ENCODE results near the gene SLC4A2. TPM values are rescaled to one million over a fixed set of nuclear protein-coding genes. Genes with fewer than 3 reads are reported as not detected.

Gene SLC4A2
- total and polyA plus RNA-seq, 3 experiments from 2014 or later: 25.5 to 121 (median 119) TPM

DNA sequence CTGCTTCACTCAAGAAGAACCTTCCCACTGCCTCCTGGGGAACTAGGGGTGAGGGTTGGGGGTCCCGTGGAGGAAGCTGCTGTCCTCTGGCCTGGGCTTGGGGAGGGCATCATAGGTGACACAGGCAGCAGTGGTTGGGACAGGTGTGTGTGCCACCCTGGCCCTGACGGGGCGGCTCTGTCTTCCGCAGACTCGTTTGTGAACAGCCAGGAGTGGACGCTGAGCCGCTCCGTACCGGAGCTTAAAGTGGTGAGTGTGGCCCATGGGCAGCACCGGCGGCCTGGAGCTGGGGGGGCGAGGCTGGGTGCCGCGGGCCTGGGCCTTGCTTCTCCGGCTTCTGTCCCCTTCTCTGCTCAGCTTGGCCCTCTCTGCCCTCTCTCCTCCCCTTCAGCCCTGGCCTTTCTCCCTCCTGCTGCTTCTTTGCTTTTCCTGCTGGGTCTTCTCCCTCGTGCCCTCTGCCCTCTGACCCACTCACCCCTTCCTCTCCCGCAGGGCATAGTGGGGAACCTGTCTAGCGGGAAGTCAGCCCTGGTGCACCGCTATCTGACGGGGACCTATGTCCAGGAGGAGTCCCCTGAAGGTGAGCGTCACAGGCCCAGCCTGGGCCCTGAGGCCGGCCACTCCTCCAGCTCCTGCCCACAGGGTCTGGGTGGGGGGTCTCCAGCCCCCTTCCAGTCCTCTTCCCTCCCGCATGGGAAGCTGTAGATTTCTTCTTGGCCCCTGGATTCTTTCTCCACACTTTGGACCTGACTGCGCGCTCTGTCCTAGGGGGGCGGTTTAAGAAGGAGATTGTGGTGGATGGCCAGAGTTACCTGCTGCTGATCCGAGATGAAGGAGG lies 57.4 kb downstream of the SLC4A2 start:
- ChIA-PET CTCF (interaction anchor here (0.9 to 1.7 kb wide), 4 partner anchors 99 to 163 kb away, joined by 3 to 4 read pairs (median 4); no protein-coding TSS in a partner anchor), POLR2A (interaction anchor here (0.9 kb wide), 1 partner anchor 36 kb away, joined by 3 read pairs; the partner anchor contains the start of gene FASTK)
- Mint-ChIP-seq H3K27me3 (peaks cover 0 to 5% of the 10 kb centered on the region in 2 donors), H3K36me3 (peaks cover 2 to 37% (median 4%) of the 10 kb centered on the region in 3 donors), H3K4me1 (peaks cover 9 to 34% (median 10%) of the 10 kb centered on the region in 3 donors), H3K4me3 (peak overlapping the region; percentile 69 to 85 (median 76)), H3K27ac (peak overlapping the region; percentile 75 to 96 (median 93)), H3K9me3 (no peaks in the 10 kb centered on the region)
- Histone ChIP-seq H3K27me3 (ENCODE audit: insufficient read depth, low read length, poor library complexity, severe bottlenecking) (no peaks in the 10 kb centered on the region), H3K4me1 (ENCODE audit: insufficient read depth, low read length) (peaks cover 5% of the 10 kb centered on the region), H3K36me3 (ENCODE audit: insufficient read depth, low read length) (no peaks in the 10 kb centered on the region), H3K4me3 (ENCODE audit: low read length) (no peak overlapping the region), H3K27ac (ENCODE audit: low read depth, low read length) (peak overlapping the region; percentile 16), H3K9me3 (ENCODE audit: low read length) (no peaks in the 10 kb centered on the region)
- no peak for DNase-seq

DNA sequence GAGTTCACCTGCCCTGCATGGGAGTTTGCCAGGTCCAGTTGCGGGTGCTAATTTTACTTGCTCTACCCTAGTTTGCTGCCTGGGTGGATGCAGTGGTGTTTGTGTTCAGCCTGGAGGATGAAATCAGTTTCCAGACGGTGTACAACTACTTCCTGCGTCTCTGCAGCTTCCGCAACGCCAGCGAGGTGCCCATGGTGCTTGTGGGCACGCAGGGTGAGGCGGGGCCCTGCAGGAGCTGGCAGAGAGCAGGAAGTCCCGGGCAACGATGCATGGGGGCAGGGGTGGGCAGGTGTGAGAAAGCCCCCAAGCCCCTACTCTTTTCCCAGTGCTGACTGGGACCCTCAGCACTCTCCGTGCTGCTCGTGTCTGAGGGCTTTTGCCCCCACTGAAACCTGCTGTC lies 58.2 kb downstream of the SLC4A2 start:
- Mint-ChIP-seq H3K36me3 (peaks cover 2 to 39% (median 4%) of the 10 kb centered on the region in 3 donors), H3K9me3 (no peaks in the 10 kb centered on the region), H3K4me3 (peak overlapping the region; percentile 73 to 85 (median 76)), H3K27ac (peak overlapping the region in 7 of 8 donors; percentile 87 to 96 (median 93)), H3K4me1 (peaks cover 9 to 34% (median 10%) of the 10 kb centered on the region in 3 donors), H3K27me3 (peaks cover 0 to 5% of the 10 kb centered on the region in 2 donors)
- H3K27ac ChIP-seq (ENCODE audit: low read depth, low read length): peak overlapping the region; percentile 16
- no peaks in the 10 kb centered on the region for H3K9me3 ChIP-seq (ENCODE audit: low read length)
- H3K27me3 ChIP-seq (ENCODE audit: insufficient read depth, low read length, poor library complexity, severe bottlenecking): no peaks in the 10 kb centered on the region
- POLR2A ChIA-PET: interaction anchor here (0.9 kb wide), 1 partner anchor 37 kb away, joined by 3 read pairs; the partner anchor contains the start of gene FASTK
- DNase-seq: peak; percentile 25 to 69 (median 48)
- H3K36me3 ChIP-seq (ENCODE audit: insufficient read depth, low read length): no peaks in the 10 kb centered on the region
- CTCF ChIA-PET: interaction anchor here (0.7 to 1.7 kb wide), 5 partner anchors 89 to 163 kb away, joined by 3 to 4 read pairs (median 4); partner anchors contain the start of gene ABCB8
- peaks cover 5% of the 10 kb centered on the region for H3K4me1 ChIP-seq (ENCODE audit: insufficient read depth, low read length)
- peak overlapping the region; percentile 26 for H3K4me3 ChIP-seq (ENCODE audit: low read length)

- H3K27me3 ChIP-seq (ENCODE audit: insufficient read depth, low read length, poor library complexity, severe bottlenecking): no peaks in the 10 kb centered on the region
- Mint-ChIP-seq H3K4me3 (peak overlapping the region in 2 of 7 donors; percentile 2 to 34), H3K27me3 (no peaks in the 10 kb centered on the region), H3K36me3 (peaks cover 2 to 43% (median 4%) of the 10 kb centered on the region in 3 donors), H3K27ac (peak overlapping the region in 5 of 8 donors; percentile 92 to 96 (median 93)), H3K9me3 (no peaks in the 10 kb centered on the region), H3K4me1 (peaks cover 9 to 34% (median 10%) of the 10 kb centered on the region in 3 donors)
- H3K27ac ChIP-seq (ENCODE audit: low read depth, low read length): no peak overlapping the region
- peaks cover 5% of the 10 kb centered on the region for H3K4me1 ChIP-seq (ENCODE audit: insufficient read depth, low read length)
- POLR2A ChIA-PET: interaction anchor here (0.6 to 0.9 kb wide), 2 partner anchors 38 to 129 kb away, joined by 3 to 6 read pairs; partner anchors contain the start of gene FASTK
- H3K36me3 ChIP-seq (ENCODE audit: insufficient read depth, low read length): no peaks in the 10 kb centered on the region
- DNase-seq: no peak
- no peaks in the 10 kb centered on the region for H3K9me3 ChIP-seq (ENCODE audit: low read length)
- peak overlapping the region; percentile 26 for H3K4me3 ChIP-seq (ENCODE audit: low read length)
- CTCF ChIA-PET: interaction anchor here (0.7 to 1.7 kb wide), 4 partner anchors 90 to 164 kb away, joined by 3 to 4 read pairs (median 4); partner anchors contain the start of gene ABCB8
These were observed 59.0 kb downstream of the SLC4A2 start for GRCh38 chr7:151118108-151119054.

DNA sequence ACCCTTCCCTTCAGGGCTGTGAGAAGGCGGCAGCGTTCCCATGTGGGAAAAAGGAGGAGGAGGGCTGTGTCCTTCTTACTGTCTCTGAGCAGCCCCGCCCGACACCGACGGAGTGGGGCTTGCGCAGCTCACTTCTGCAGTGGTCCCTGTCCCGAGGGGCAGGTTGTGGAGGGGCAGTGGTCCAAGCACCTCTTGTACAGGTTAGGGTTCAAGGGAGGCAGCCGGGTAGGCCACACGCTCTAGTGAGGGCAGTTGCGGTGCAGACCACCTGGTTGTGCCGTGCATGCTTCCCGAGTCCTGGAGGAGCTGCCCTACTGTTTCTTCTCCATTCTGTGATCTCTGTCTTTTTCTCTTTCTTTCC lies 59.6 kb downstream of the SLC4A2 start:
- ChIA-PET CTCF (interaction anchor here (0.8 to 2.4 kb wide), 2 partner anchors 8 to 11 kb away, joined by 3 to 9 read pairs; no protein-coding TSS in a partner anchor), POLR2A (no interaction called here)
- Mint-ChIP-seq H3K9me3 (no peaks in the 10 kb centered on the region), H3K4me3 (peak overlapping the region in 1 of 7 donors; percentile 24), H3K36me3 (peaks cover 2 to 48% (median 4%) of the 10 kb centered on the region in 3 donors), H3K27ac (peak overlapping the region in 2 of 8 donors; percentile 66 to 77), H3K4me1 (peaks cover 13 to 33% (median 15%) of the 10 kb centered on the region in 3 donors), H3K27me3 (no peaks in the 10 kb centered on the region)
- Histone ChIP-seq H3K36me3 (ENCODE audit: insufficient read depth, low read length) (no peaks in the 10 kb centered on the region), H3K9me3 (ENCODE audit: low read length) (no peaks in the 10 kb centered on the region), H3K4me3 (ENCODE audit: low read length) (no peak overlapping the region), H3K27me3 (ENCODE audit: insufficient read depth, low read length, poor library complexity, severe bottlenecking) (no peaks in the 10 kb centered on the region), H3K27ac (ENCODE audit: low read depth, low read length) (no peak overlapping the region), H3K4me1 (ENCODE audit: insufficient read depth, low read length) (peaks cover 5% of the 10 kb centered on the region)
- DNase-seq: no peak

- no peaks in the 10 kb centered on the region for H3K27me3 Mint-ChIP-seq
- H3K4me3 ChIP-seq (ENCODE audit: low read length): no peak overlapping the region
- POLR2A ChIA-PET: interaction anchor here (0.5 kb wide), 1 partner anchor 108 kb away, joined by 4 read pairs; no protein-coding TSS in a partner anchor
- H3K4me1 ChIP-seq (ENCODE audit: insufficient read depth, low read length): peaks cover 5% of the 10 kb centered on the region
- no peaks in the 10 kb centered on the region for H3K9me3 ChIP-seq (ENCODE audit: low read length)
- no peaks in the 10 kb centered on the region for H3K27me3 ChIP-seq (ENCODE audit: insufficient read depth, low read length, poor library complexity, severe bottlenecking)
- H3K27ac ChIP-seq (ENCODE audit: low read depth, low read length): no peak overlapping the region
- CTCF ChIA-PET: interaction anchor here (0.8 to 2.4 kb wide), 3 partner anchors 7 to 12 kb away, joined by 3 to 9 read pairs (median 3); no protein-coding TSS in a partner anchor
- H3K27ac Mint-ChIP-seq: no peak overlapping the region
- H3K36me3 ChIP-seq (ENCODE audit: insufficient read depth, low read length): peaks cover 5% of the 10 kb centered on the region
- H3K4me1 Mint-ChIP-seq: peaks cover 14 to 34% (median 15%) of the 10 kb centered on the region in 3 donors
- H3K4me3 Mint-ChIP-seq: no peak overlapping the region
- H3K9me3 Mint-ChIP-seq: no peaks in the 10 kb centered on the region
- no peak for DNase-seq
- H3K36me3 Mint-ChIP-seq: peaks cover 2 to 51% (median 4%) of the 10 kb centered on the region in 3 donors
These were observed 60.5 kb downstream of the SLC4A2 start for GRCh38 chr7:151119902-151120301.

DNA sequence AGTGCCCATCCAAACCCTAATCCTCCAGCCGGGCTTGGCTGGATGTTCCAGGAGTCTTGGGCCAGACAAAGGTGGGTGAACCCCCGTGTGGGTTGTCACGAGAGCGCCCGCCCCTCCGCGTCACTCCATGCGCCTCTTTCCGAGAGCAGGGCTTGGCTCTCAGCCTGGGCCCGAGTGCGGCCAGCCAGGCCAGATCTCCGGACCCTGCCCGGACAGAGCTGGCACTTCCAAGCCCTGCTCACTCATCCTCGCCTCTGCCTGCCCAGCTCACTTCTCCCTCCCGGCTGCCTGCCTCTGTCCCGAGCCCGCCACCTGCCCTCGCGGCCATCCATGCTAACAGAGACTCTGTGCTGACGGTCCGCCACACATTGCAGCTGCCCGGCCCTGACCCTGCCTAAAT lies 61.5 kb downstream of the SLC4A2 start:
- peak overlapping the region in 1 of 8 donors; percentile 45 for H3K27ac Mint-ChIP-seq
- CTCF ChIA-PET: interaction anchor here (2.4 kb wide), 1 partner anchor 10 kb away, joined by 9 read pairs; no protein-coding TSS in a partner anchor

More for the DNA sequence above, 61.5 kb downstream of the SLC4A2 start:
- POLR2A ChIA-PET: no interaction called here
- Mint-ChIP-seq H3K9me3 (no peaks in the 10 kb centered on the region), H3K36me3 (peaks cover 2 to 51% (median 4%) of the 10 kb centered on the region in 3 donors), H3K27me3 (no peaks in the 10 kb centered on the region), H3K4me3 (no peak overlapping the region), H3K4me1 (peaks cover 13 to 31% (median 14%) of the 10 kb centered on the region in 3 donors)
- no peaks in the 10 kb centered on the region for H3K9me3 ChIP-seq (ENCODE audit: low read length)
- no peak overlapping the region for H3K27ac ChIP-seq (ENCODE audit: low read depth, low read length)
- H3K27me3 ChIP-seq (ENCODE audit: insufficient read depth, low read length, poor library complexity, severe bottlenecking): no peaks in the 10 kb centered on the region
- H3K4me1 ChIP-seq (ENCODE audit: insufficient read depth, low read length): peaks cover 5% of the 10 kb centered on the region
- H3K4me3 ChIP-seq (ENCODE audit: low read length): no peak overlapping the region
- no peak for DNase-seq
- peaks cover 5% of the 10 kb centered on the region for H3K36me3 ChIP-seq (ENCODE audit: insufficient read depth, low read length)

Measured in CD8-positive, alpha-beta memory T cell (primary cell).